Measurements from ENCODE around the gene PHC3. TPM values are rescaled to one million over a fixed set of nuclear protein-coding genes. Genes with fewer than 3 reads are reported as not detected.

PHC3 gene
- total and polyA plus RNA-seq, 8 donors: 4.7 to 253 (median 92.5) TPM

GRCh38 chr3:170179432-170179831 lies 2.1 kb downstream of the PHC3 start:
- DNase-seq: no peak
- Histone ChIP-seq H3K4me3 (peak overlapping the region; percentile 72 to 98 (median 76)), H3K4me1 (peaks cover 9 to 61% (median 50%) of the 10 kb centered on the region in 4 donors), H3K27me3 (no peaks in the 10 kb centered on the region), H3K27ac (peak overlapping the region in 4 of 5 donors; percentile 97 to 99 (median 98)), H3K9me3 (no peaks in the 10 kb centered on the region), H3K36me3 (peaks cover 20 to 42% (median 41%) of the 10 kb centered on the region in 4 donors)
- intact Hi-C loops (cut with DNase I; ENCODE audit: low total_unique reads): no loop called here
- WGBS, 5 donors: 17 to 31% (median 19%) methylated on average over 1 of the region's 1 CpG
- TF ChIP-seq POLR2AphosphoS5 (IDR thresholded peaks at IDR 0.05): no peak
- TF ChIP-seq, protein P1, sequence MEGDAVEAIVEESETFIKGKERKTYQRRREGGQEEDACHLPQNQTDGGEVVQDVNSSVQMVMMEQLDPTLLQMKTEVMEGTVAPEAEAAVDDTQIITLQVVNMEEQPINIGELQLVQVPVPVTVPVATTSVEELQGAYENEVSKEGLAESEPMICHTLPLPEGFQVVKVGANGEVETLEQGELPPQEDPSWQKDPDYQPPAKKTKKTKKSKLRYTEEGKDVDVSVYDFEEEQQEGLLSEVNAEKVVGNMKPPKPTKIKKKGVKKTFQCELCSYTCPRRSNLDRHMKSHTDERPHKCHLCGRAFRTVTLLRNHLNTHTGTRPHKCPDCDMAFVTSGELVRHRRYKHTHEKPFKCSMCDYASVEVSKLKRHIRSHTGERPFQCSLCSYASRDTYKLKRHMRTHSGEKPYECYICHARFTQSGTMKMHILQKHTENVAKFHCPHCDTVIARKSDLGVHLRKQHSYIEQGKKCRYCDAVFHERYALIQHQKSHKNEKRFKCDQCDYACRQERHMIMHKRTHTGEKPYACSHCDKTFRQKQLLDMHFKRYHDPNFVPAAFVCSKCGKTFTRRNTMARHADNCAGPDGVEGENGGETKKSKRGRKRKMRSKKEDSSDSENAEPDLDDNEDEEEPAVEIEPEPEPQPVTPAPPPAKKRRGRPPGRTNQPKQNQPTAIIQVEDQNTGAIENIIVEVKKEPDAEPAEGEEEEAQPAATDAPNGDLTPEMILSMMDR (IDR thresholded peaks at IDR 0.05): no peak
- no peak for TF ChIP-seq POLR2A (IDR thresholded peaks at IDR 0.05)
- no peak for TF ChIP-seq EP300 (IDR thresholded peaks at IDR 0.05)

DNA sequence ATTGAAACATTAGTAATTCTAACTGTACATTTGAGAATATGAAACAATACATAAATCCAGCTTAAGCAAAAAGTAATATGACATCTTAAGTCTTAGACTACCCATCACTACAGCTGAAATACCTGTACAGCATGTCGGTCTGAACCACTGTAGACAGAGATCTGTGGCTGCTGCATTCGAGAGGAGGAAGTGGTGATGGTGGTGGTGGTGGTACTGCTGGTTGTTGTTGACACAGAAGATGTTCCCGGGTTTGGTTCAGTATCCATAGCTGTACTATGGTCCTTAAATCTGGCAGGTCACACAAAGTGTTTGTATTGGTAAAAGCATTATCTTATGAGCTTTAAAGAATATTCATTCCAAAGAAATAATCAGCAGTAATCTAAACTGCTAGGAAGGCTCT lies 2.9 kb downstream of the PHC3 start:
- Histone ChIP-seq H3K4me1 (peaks cover 9 to 69% (median 56%) of the 10 kb centered on the region in 4 donors), H3K27me3 (no peaks in the 10 kb centered on the region), H3K9me3 (no peaks in the 10 kb centered on the region), H3K36me3 (peaks cover 21 to 49% (median 47%) of the 10 kb centered on the region in 4 donors), H3K27ac (peak overlapping the region in 3 of 5 donors; percentile 23 to 97 (median 30)), H3K4me3 (peak overlapping the region in 2 of 4 donors; percentile 72 to 76)
- intact Hi-C loops (cut with DNase I; ENCODE audit: low total_unique reads): no loop called here
- DNase-seq: peak in 1 of 2 donors; percentile 44
- 28 to 49% (median 34%) methylated on average over 3 of the region's 3 CpGs for WGBS, 5 donors
- TF ChIP-seq EP300 (IDR thresholded peaks at IDR 0.05): no peak
- TF ChIP-seq, protein P1 (IDR thresholded peaks at IDR 0.05): no peak
- no peak for TF ChIP-seq POLR2AphosphoS5 (IDR thresholded peaks at IDR 0.05)
- no peak for TF ChIP-seq POLR2A (IDR thresholded peaks at IDR 0.05)

- no peaks in the 10 kb centered on the region for H3K27me3 ChIP-seq
- H3K4me1 ChIP-seq: peaks cover 12 to 68% (median 41%) of the 10 kb centered on the region in 4 donors
- no peak overlapping the region for H3K4me3 ChIP-seq
- peaks cover 49 to 100% (median 97%) of the 10 kb centered on the region in 4 donors for H3K36me3 ChIP-seq
- intact Hi-C loops (cut with DNase I; ENCODE audit: low total_unique reads): no loop called here
- no peak for DNase-seq
- no peaks in the 10 kb centered on the region for H3K9me3 ChIP-seq
- peak overlapping the region in 1 of 5 donors; percentile 43 for H3K27ac ChIP-seq
- 61 to 81% (median 71%) methylated on average over 1 of the region's 1 CpG for WGBS, 5 donors
- TF ChIP-seq POLR2AphosphoS5 (IDR thresholded peaks at IDR 0.05) (no peak), POLR2A (IDR thresholded peaks at IDR 0.05) (no peak)
- TF ChIP-seq, protein P1 (IDR thresholded peaks at IDR 0.05): no peak
These were observed 10.0 kb downstream of the PHC3 start for GRCh38 chr3:170171563-170171962.

DNA sequence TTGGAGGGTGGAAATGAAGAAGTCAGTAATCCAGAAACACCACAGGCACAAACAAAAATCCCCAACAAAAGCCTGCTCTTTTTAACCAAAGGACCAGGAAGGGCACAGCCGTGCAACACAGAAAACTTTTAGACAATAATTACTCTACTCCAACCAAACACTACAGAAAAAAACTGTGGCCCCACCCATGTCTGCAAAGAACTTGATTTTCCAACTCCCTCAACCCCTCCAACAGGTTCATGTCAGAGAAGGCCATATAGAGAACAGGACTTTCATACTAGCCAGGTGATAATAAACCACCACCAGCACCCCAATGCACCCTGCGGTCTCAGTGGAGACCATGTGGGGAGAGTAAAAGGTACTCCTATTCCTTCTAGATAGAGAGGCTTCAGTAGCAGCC lies 16.8 kb downstream of the PHC3 start:
- DNase-seq: peak in 1 of 2 donors; percentile 51
- Histone ChIP-seq H3K27ac (peak overlapping the region in 2 of 5 donors; percentile 13 to 20), H3K36me3 (peaks cover 16 to 91% (median 84%) of the 10 kb centered on the region in 4 donors), H3K4me1 (peaks cover 16 to 41% (median 32%) of the 10 kb centered on the region in 4 donors), H3K27me3 (no peaks in the 10 kb centered on the region), H3K9me3 (no peaks in the 10 kb centered on the region), H3K4me3 (no peak overlapping the region)
- 33 to 53% (median 47%) methylated on average over 2 of the region's 2 CpGs for WGBS, 5 donors
- no peak for TF ChIP-seq EP300 (IDR thresholded peaks at IDR 0.05)
- TF ChIP-seq, protein P1 (IDR thresholded peaks at IDR 0.05): no peak
- no peak for TF ChIP-seq POLR2A (IDR thresholded peaks at IDR 0.05)
- TF ChIP-seq POLR2AphosphoS5 (IDR thresholded peaks at IDR 0.05): no peak
- intact Hi-C loops (cut with DNase I; ENCODE audit: low total_unique reads): no loop called here
